Esophagus squamous epithelium (tissue), 5 donors: ENCODE measurements around the gene SCYGR2. TPM values are rescaled to one million over a fixed set of nuclear protein-coding genes. Genes with fewer than 3 reads are reported as not detected.

Experiments
- DNase-seq: peaks from one replicate; lab custom pipeline; 2025; lab: John Stamatoyannopoulos, UW
- H3K27ac ChIP-seq, 4 donors: fragments of 200-600 bp; sonication (generic); one replicate each; pipeline ENCODE4 v1.5.1; 2016 to 2019; ENCODE audit warnings: mild to moderate bottlenecking in 1 of 4
- H3K27me3 ChIP-seq, 4 donors: fragments of 200-600 bp; sonication (generic); 1 replicate in 3 of 4; 2 replicates in 1 of 4; pipeline versions ENCODE4 v1.5.1 to v1.6.0; 2017 to 2021; ENCODE audit warnings: antibody characterized with exemption in 1 of 4
- H3K36me3 ChIP-seq, 3 donors: fragments of 200-600 bp; sonication (generic); one replicate each; pipeline ENCODE4 v1.5.1; 2016 to 2019
- H3K4me1 ChIP-seq, 3 donors: fragments of 200-600 bp; sonication (generic); one replicate each; pipeline ENCODE4 v1.5.1; 2017 to 2019
- H3K4me3 ChIP-seq, 4 donors: fragments of 200-600 bp; sonication (generic); 1 replicate in 3 of 4; 2 replicates in 1 of 4; pipeline ENCODE4 v1.5.1; 2016 to 2019; ENCODE audit warnings: mild to moderate bottlenecking in 2 of 4, moderate library complexity in 1 of 4
- H3K9me3 ChIP-seq, 3 donors: fragments of 200-600 bp; sonication (generic); one replicate each; pipeline ENCODE4 v1.5.1; 2016 to 2019
- POLR2A ChIP-seq, 4 donors: fragments of 450-650 bp; IDR thresholded peaks; one replicate each; pipeline ENCODE4 v1.6.1; 2017; ENCODE audit warnings: antibody characterized with exemption in 4 of 4, mild to moderate bottlenecking in 4 of 4, moderate library complexity in 3 of 4
- WGBS, 2 donors: methylation state at CpG; one replicate each; pipeline ENCODE4 v1.1.5; 2018; 5-methylcytosine and 5-hydroxymethylcytosine counted together
- intact Hi-C: fragments of 100-400 bp; cut with DNase I; formaldehyde crosslinking; loops from one replicate; pipeline ENCODE4 v1.15.0; 2022
- total RNA-seq, 4 donors: library from RNA; depleted of rRNA; stranded (reverse); fragments of >200 nt; gene quantifications; one replicate each; pipeline ENCODE4 v1.1.0, GENCODE V29; 2016
- TF ChIP-seq, protein P1 (sequence below), 6 experiments: fragments of 450-650 bp in 4 of 6; fragments of 200-600 bp in 2 of 6; sonication (generic) in 2 of 6; IDR thresholded peaks; one replicate each; pipeline ENCODE4 v1.5.1; 2016 to 2019; ENCODE audit warnings: antibody characterized with exemption in 6 of 6, mild to moderate bottlenecking in 4 of 6, moderate library complexity in 4 of 6
- donor health status: DM: yes; HTN: yes; CAD: no.

The SCYGR2 gene
- total RNA-seq, 4 donors from 2014 or later = not detected

GRCh38 chr2:227568852-227569169 lies 29.9 kb upstream of the SCYGR2 start:
- intact Hi-C loops = no loop called here
- H3K4me3 ChIP-seq = no peak overlapping the region
- no peaks in the 10 kb centered on the region for H3K4me1 ChIP-seq
- DNase-seq = no peak
- 84 to 93% methylated on average over 2 of the region's 2 CpGs for WGBS, 2 donors
- no peak for TF ChIP-seq POLR2A (IDR thresholded peaks at IDR 0.05)
- TF ChIP-seq, protein P1, sequence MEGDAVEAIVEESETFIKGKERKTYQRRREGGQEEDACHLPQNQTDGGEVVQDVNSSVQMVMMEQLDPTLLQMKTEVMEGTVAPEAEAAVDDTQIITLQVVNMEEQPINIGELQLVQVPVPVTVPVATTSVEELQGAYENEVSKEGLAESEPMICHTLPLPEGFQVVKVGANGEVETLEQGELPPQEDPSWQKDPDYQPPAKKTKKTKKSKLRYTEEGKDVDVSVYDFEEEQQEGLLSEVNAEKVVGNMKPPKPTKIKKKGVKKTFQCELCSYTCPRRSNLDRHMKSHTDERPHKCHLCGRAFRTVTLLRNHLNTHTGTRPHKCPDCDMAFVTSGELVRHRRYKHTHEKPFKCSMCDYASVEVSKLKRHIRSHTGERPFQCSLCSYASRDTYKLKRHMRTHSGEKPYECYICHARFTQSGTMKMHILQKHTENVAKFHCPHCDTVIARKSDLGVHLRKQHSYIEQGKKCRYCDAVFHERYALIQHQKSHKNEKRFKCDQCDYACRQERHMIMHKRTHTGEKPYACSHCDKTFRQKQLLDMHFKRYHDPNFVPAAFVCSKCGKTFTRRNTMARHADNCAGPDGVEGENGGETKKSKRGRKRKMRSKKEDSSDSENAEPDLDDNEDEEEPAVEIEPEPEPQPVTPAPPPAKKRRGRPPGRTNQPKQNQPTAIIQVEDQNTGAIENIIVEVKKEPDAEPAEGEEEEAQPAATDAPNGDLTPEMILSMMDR (IDR thresholded peaks at IDR 0.05) = no peak
- H3K27ac ChIP-seq = no peak overlapping the region
- peaks cover 0 to 3% (median 0%) of the 10 kb centered on the region in 3 donors for H3K36me3 ChIP-seq
- no peaks in the 10 kb centered on the region for H3K9me3 ChIP-seq
- no peaks in the 10 kb centered on the region for H3K27me3 ChIP-seq

- TF ChIP-seq POLR2A (IDR thresholded peaks at IDR 0.05) = no peak
- TF ChIP-seq, protein P1 (IDR thresholded peaks at IDR 0.05) = no peak
- Histone ChIP-seq H3K36me3 (peaks cover 0 to 3% (median 0%) of the 10 kb centered on the region in 3 donors), H3K4me3 (no peak overlapping the region), H3K27me3 (no peaks in the 10 kb centered on the region), H3K27ac (no peak overlapping the region), H3K4me1 (no peaks in the 10 kb centered on the region), H3K9me3 (no peaks in the 10 kb centered on the region)
- WGBS, 2 donors = 37 to 43% methylated on average over 1 of the region's 1 CpG
- DNase-seq = no peak
- intact Hi-C loops = no loop called here
Observed at GRCh38 chr2:227570615-227571014, 28.1 kb upstream of the SCYGR2 start.

- no peaks in the 10 kb centered on the region for H3K36me3 ChIP-seq
- no peak for TF ChIP-seq POLR2A (IDR thresholded peaks at IDR 0.05)
- TF ChIP-seq, protein P1 (IDR thresholded peaks at IDR 0.05) = no peak
Observed at GRCh38 chr2:227576110-227576509, 22.6 kb upstream of the SCYGR2 start.

GRCh38 chr2:227576812-227577211 lies 21.9 kb upstream of the SCYGR2 start:
- TF ChIP-seq POLR2A (IDR thresholded peaks at IDR 0.05) = no peak
- TF ChIP-seq, protein P1 (IDR thresholded peaks at IDR 0.05) = no peak
- no peaks in the 10 kb centered on the region for H3K9me3 ChIP-seq
- no peaks in the 10 kb centered on the region for H3K36me3 ChIP-seq
- no peaks in the 10 kb centered on the region for H3K4me1 ChIP-seq
- intact Hi-C loops = no loop called here
- H3K4me3 ChIP-seq = no peak overlapping the region
- DNase-seq = no peak
- H3K27me3 ChIP-seq = no peaks in the 10 kb centered on the region
- no peak overlapping the region for H3K27ac ChIP-seq
- 57 to 71% methylated on average over 2 of the region's 2 CpGs for WGBS, 2 donors

More at GRCh38 chr2:227576110-227576509, 22.6 kb upstream of the SCYGR2 start:
- intact Hi-C loops = no loop called here
- Histone ChIP-seq H3K9me3 (no peaks in the 10 kb centered on the region), H3K27ac (no peak overlapping the region), H3K4me1 (no peaks in the 10 kb centered on the region), H3K27me3 (no peaks in the 10 kb centered on the region), H3K4me3 (no peak overlapping the region)
- no peak for DNase-seq

DNA sequence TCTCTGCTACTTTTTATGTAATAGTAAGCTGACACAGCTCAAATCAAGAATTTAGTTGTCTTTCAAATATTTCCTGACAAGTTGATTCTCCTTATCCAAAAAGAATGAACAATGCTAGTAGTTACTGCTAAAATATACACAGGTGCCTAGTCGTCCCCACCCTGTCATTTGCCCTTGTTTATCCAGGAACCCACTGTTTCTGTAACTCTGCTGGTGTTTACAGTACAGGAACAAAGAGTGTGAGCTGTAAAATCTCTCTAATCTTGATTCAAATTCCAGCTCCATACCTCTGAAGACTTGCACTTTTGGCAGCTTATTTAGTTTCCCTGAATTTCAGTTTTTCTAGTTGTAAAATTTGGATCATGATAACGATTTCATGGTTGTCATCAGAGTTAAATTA lies 21.1 kb upstream of the SCYGR2 start:
- Histone ChIP-seq H3K27me3 (no peaks in the 10 kb centered on the region), H3K9me3 (peaks cover 0 to 7% (median 6%) of the 10 kb centered on the region in 3 donors), H3K4me3 (no peak overlapping the region), H3K27ac (no peak overlapping the region), H3K4me1 (no peaks in the 10 kb centered on the region), H3K36me3 (no peaks in the 10 kb centered on the region)
- WGBS, 2 donors = 44 to 57% methylated on average over 2 of the region's 2 CpGs
- intact Hi-C loops = no loop called here
- no peak for DNase-seq
- TF ChIP-seq, protein P1 (IDR thresholded peaks at IDR 0.05) = no peak
- no peak for TF ChIP-seq POLR2A (IDR thresholded peaks at IDR 0.05)
